ENCODE data around the gene AMN.

DNA sequence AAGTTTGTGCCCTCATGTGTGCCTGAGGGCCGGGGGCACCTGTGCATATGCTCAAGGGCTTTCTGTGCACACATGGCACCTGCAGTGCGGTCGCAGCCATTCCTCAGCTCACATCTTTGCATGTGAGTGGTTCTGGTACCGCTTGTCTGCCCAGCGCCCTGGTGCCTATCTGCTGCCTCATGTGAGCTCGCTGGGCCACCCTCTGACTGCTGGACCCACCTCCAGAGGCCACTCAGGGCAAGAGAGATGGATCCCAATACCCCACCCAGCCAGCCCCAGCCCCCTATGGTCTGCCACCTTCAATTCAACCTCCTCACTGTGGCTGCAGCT is 5.4 kb upstream of the AMN start:
- TF ChIP-seq EZH2phosphoT487 (IDR thresholded peaks at IDR 0.05; ENCODE audit: low read depth, severe bottlenecking, unreplicated experiment) (no peak), CTCF (IDR thresholded peaks at IDR 0.05; ENCODE audit: poor library complexity) (no peak)
